ENCODE measurements around the gene SBNO1.
A peak's percentile ranks its signal among the peaks of the same experiment; 100 is the strongest.
"Not testable (repeated sequence)": the region's sequence is repeated elsewhere in the genome, so short reads cannot be mapped to it uniquely, and the experiment has no call there.

SBNO1 gene

GRCh38 chr12:123319273-123319672 lies 45.4 kb downstream of the SBNO1 start (continued):
- TF ChIP-seq SP7 (tag by site-specific recombination; IDR thresholded peaks at IDR 0.05) (no peak), ZNF391 (tag by site-specific recombination; IDR thresholded peaks at IDR 0.05; ENCODE audit: borderline replicate concordance, low read depth) (no peak), ZNF660 (tag by site-specific recombination; IDR thresholded peaks at IDR 0.05) (no peak), ZNF202 (tag by site-specific recombination; IDR thresholded peaks at IDR 0.05; ENCODE audit: borderline replicate concordance) (no peak), ZNF561 (tag by site-specific recombination; IDR thresholded peaks at IDR 0.05; ENCODE audit: borderline replicate concordance) (no peak), ZNF473 (tag by site-specific recombination; IDR thresholded peaks at IDR 0.05) (no peak)

GRCh38 chr12:123313046-123313445 lies 51.6 kb downstream of the SBNO1 start:
- peaks cover 70 to 88% of the 10 kb centered on the region in 2 experiments for H3K36me3 ChIP-seq (ENCODE audit: control insufficient read depth in 2 of 2, insufficient read depth in 1 of 2, low read length in 2 of 2)
- H3K4me3 ChIP-seq (ENCODE audit: low read depth, low read length); H3K27ac ChIP-seq (ENCODE audit: extremely low read depth, low read depth, low read length); POLR2A ChIA-PET; H3K4me1 ChIP-seq (ENCODE audit: control insufficient read depth, insufficient read depth, low read length); H3K9me3 ChIP-seq (ENCODE audit: control insufficient read depth, insufficient read depth, low read depth, low read length): not testable (repeated sequence)
- CTCF ChIA-PET = interaction anchor here (1.0 kb wide), 1 partner anchor 53 kb away, joined by 3 read pairs; no protein-coding TSS in a partner anchor
- TF ChIP-seq REST (tag by site-specific recombination; IDR thresholded peaks at IDR 0.05) = peak; percentile 82
- peak; percentile 73 for TF ChIP-seq ZNF629 (tag by site-specific recombination; IDR thresholded peaks at IDR 0.05)
- TF ChIP-seq ZNF394 (tag by site-specific recombination; IDR thresholded peaks at IDR 0.05; ENCODE audit: borderline replicate concordance) = peak; percentile 99
- TF ChIP-seq, protein P1, sequence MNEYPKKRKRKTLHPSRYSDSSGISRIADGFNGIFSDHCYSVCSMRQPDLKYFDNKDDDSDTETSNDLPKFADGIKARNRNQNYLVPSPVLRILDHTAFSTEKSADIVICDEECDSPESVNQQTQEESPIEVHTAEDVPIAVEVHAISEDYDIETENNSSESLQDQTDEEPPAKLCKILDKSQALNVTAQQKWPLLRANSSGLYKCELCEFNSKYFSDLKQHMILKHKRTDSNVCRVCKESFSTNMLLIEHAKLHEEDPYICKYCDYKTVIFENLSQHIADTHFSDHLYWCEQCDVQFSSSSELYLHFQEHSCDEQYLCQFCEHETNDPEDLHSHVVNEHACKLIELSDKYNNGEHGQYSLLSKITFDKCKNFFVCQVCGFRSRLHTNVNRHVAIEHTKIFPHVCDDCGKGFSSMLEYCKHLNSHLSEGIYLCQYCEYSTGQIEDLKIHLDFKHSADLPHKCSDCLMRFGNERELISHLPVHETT (tag by site-specific recombination; IDR thresholded peaks at IDR 0.05) = peak; percentile 73
- TF ChIP-seq, protein P2, sequence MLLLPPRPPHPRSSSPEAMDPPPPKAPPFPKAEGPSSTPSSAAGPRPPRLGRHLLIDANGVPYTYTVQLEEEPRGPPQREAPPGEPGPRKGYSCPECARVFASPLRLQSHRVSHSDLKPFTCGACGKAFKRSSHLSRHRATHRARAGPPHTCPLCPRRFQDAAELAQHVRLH (tag by site-specific recombination; IDR thresholded peaks at IDR 0.05) = peak; percentile 72
- peak; percentile 88 for TF ChIP-seq ZXDB (tag by site-specific recombination; IDR thresholded peaks at IDR 0.05)
- peak; percentile 27; the same call in 1 of the 2 replicates for TF ChIP-seq ZNF341 (tag by site-specific recombination; IDR thresholded peaks at IDR 0.05; ENCODE audit: low read depth)
- TF ChIP-seq ZFP3 (tag by site-specific recombination; IDR thresholded peaks at IDR 0.05; ENCODE audit: low read depth) = peak; percentile 43; the same call in 1 of the 2 replicates
- TF ChIP-seq ZNF266 (tag by site-specific recombination; IDR thresholded peaks at IDR 0.05; ENCODE audit: low read depth) = peak; percentile 45; the same call in 1 of the 2 replicates
- TF ChIP-seq ZNF558 (tag by site-specific recombination; IDR thresholded peaks at IDR 0.05) = peak; percentile 89
- peak; percentile 70; the same call in 1 of the 2 replicates for TF ChIP-seq ZNF140 (tag by site-specific recombination; IDR thresholded peaks at IDR 0.05)
- TF ChIP-seq ZNF623 (tag by site-specific recombination; IDR thresholded peaks at IDR 0.05) = peak; percentile 87
- peak; percentile 62 for TF ChIP-seq ZNF529 (tag by site-specific recombination; IDR thresholded peaks at IDR 0.05; ENCODE audit: insufficient replicate concordance)
- TF ChIP-seq ZFP37 (tag by site-specific recombination; IDR thresholded peaks at IDR 0.05) = peak; percentile 91
- TF ChIP-seq ZNF501 (tag by site-specific recombination; IDR thresholded peaks at IDR 0.05) = peak; percentile 86
- peak; percentile 83 for TF ChIP-seq ZNF560 (tag by site-specific recombination; IDR thresholded peaks at IDR 0.05; ENCODE audit: borderline replicate concordance)
- TF ChIP-seq ZNF426 (tag by site-specific recombination; IDR thresholded peaks at IDR 0.05) = peak; percentile 100
- peak; percentile 90 for TF ChIP-seq ZBTB11 (tag by site-specific recombination; conservative IDR thresholded peaks at IDR 0.05; ENCODE audit: low read depth)
- TF ChIP-seq ZNF555 (tag by site-specific recombination; conservative IDR thresholded peaks at IDR 0.05) = peak; percentile 99
- TF ChIP-seq ZNF19 (tag by site-specific recombination; IDR thresholded peaks at IDR 0.05; ENCODE audit: low read depth) = 0 out of 2 replicates have a peak, but pooled peaks have one; percentile 34
- TF ChIP-seq ZBTB21 (tag by site-specific recombination; IDR thresholded peaks at IDR 0.05) = peak; percentile 67; the same call in 1 of the 2 replicates
- peak; percentile 54; the same call in 1 of the 2 replicates for TF ChIP-seq ZNF121 (tag by site-specific recombination; IDR thresholded peaks at IDR 0.05)
- peak; percentile 37; the same call in 1 of the 2 replicates for TF ChIP-seq GLI2 (tag by site-specific recombination; IDR thresholded peaks at IDR 0.05; ENCODE audit: borderline replicate concordance, low read depth)

All from HEK293 (cell line).